Muscle of arm (tissue), 12 donors: ENCODE results near the gene MAPK1IP1L. TPM values are rescaled to one million over a fixed set of nuclear protein-coding genes. Genes with fewer than 3 reads are reported as not detected.

Source experiments
- polyA plus RNA-seq, 12 donors: library from polyadenylated mRNA; unstranded; fragments of 120-200 nt; gene quantifications; one replicate each; pipeline ENCODE4 v1.2.1, GENCODE V29; 2013; ENCODE audit not compliant: insufficient read length in 12 of 12

Gene MAPK1IP1L
- polyA plus RNA-seq, 12 donors = 57.0 to 139 (median 65.4) TPM

Other genes starting within 250 kb of the MAPK1IP1L start
- gene GCH1, start 148.8 kb upstream of the MAPK1IP1L start, polyA plus RNA-seq = 1 to 10 TPM in 11 of 12 donors, not detected in 1; 3.9 to 7.2 (median 4.2) TPM
- 10 to 100 TPM in 4 of 12 donors, 1 to 10 TPM in 7, not detected in 1; 5.4 to 18.4 (median 9.9) TPM for gene WDHD1, start 24.5 kb upstream of the MAPK1IP1L start, polyA plus RNA-seq
- 10 to 100 TPM in 9 of 12 donors, 1 to 10 TPM in 2, not detected in 1; 8.0 to 14.4 (median 11.3) TPM for gene SOCS4, start 24.4 kb upstream of the MAPK1IP1L start, polyA plus RNA-seq
- gene LGALS3, start 77.6 kb downstream of the MAPK1IP1L start, polyA plus RNA-seq = 100 to 1,000 TPM in 2 of 12 donors, 10 to 100 TPM in 9, not detected in 1; 26.8 to 218 (median 34.9) TPM
- 10 to 100 TPM in 9 of 12 donors, 1 to 10 TPM in 2, not detected in 1; 7.3 to 20.1 (median 12.9) TPM for gene DLGAP5, start 139.9 kb downstream of the MAPK1IP1L start, polyA plus RNA-seq
- gene FBXO34, start 219.8 kb downstream of the MAPK1IP1L start, polyA plus RNA-seq = 10 to 100 TPM in 11 of 12 donors, not detected in 1; 15.2 to 24.0 (median 19.7) TPM